NCI-H446 treated with DMSO at 0.1 percent for 48 hours (cell line): ENCODE results near the gene TTLL10.

Source experiments
- DNase-seq: peaks from one replicate; lab custom pipeline; 2025; lab: John Stamatoyannopoulos, UW

Gene TTLL10

GRCh38 chr1:1173793-1174415 lies at the start of gene TTLL10:
Gene TTLL10, plus strand, starts transcription at chr1:1173880. Its CDS starts 5,336 bp downstream, at chr1:1179216.
- no peak for DNase-seq

GRCh38 chr1:1124508-1124785 lies 49.2 kb upstream of the TTLL10 start:
- no peak for DNase-seq

GRCh38 chr1:1124786-1125642 lies 48.7 kb upstream of the TTLL10 start:
- no peak for DNase-seq

- no peak for DNase-seq
Measured at GRCh38 chr1:1125945-1126344, 47.7 kb upstream of the TTLL10 start.

- DNase-seq, result no peak
Measured at GRCh38 chr1:1127551-1128451, 45.9 kb upstream of the TTLL10 start.

- DNase-seq, result no peak
Measured at GRCh38 chr1:1128454-1129139, 45.1 kb upstream of the TTLL10 start.

- DNase-seq, result no peak
Measured at GRCh38 chr1:1129381-1129821, 44.3 kb upstream of the TTLL10 start.

- DNase-seq, result no peak
Measured at GRCh38 chr1:1130206-1131120, 43.2 kb upstream of the TTLL10 start.

- DNase-seq, result no peak
Measured at GRCh38 chr1:1132042-1132950, 41.4 kb upstream of the TTLL10 start.

GRCh38 chr1:1132956-1133750 lies 40.5 kb upstream of the TTLL10 start:
- DNase-seq, result no peak

- no peak for DNase-seq
Measured at GRCh38 chr1:1134300-1134970, 39.2 kb upstream of the TTLL10 start.

- DNase-seq, result no peak
Measured at GRCh38 chr1:1135339-1136136, 38.1 kb upstream of the TTLL10 start.

GRCh38 chr1:1136547-1137230 lies 37.0 kb upstream of the TTLL10 start:
- DNase-seq, result no peak

- DNase-seq, result no peak
Measured at GRCh38 chr1:1137256-1138045, 36.2 kb upstream of the TTLL10 start.

- no peak for DNase-seq
Measured at GRCh38 chr1:1140673-1141072, 33.0 kb upstream of the TTLL10 start.

GRCh38 chr1:1141244-1141910 lies 32.3 kb upstream of the TTLL10 start:
- no peak for DNase-seq
